Measurements from ENCODE around the gene ERBB2.

The ERBB2 gene

DNA sequence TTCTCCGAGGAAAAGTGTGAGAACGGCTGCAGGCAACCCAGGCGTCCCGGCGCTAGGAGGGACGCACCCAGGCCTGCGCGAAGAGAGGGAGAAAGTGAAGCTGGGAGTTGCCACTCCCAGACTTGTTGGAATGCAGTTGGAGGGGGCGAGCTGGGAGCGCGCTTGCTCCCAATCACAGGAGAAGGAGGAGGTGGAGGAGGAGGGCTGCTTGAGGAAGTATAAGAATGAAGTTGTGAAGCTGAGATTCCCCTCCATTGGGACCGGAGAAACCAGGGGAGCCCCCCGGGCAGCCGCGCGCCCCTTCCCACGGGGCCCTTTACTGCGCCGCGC lies at the start of gene ERBB2:
TSS of gene ERBB2 (plus strand) at position 247 of the 330 bp plus-strand sequence. CDS start 175 bp downstream, outside the sequence.
- DNase-seq (ENCODE audit: low spot score), result peak; percentile 90

DNA sequence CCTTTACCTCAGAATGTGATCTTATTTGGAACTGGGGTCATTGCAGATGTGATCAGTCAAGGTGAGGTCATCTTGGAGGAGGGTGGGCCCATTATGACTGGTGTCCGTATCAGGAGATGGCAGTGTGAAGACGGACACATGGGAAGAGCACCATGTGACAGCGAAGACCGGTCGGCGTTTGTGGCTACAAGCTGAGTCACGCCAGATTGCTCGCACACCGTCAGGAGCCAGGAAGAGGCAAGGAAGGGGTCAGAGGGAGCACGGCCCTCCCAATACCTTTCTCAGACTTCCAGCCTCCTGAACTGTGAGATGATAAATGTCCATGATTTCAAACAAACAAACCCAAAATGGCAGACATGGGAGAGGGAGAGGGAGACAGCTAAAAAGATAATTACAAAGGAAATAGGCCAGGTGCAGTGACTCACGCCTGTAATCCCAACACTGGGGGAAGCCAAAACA lies 49.7 kb upstream of the ERBB2 start:
- no peak for DNase-seq (ENCODE audit: low spot score)

DNA sequence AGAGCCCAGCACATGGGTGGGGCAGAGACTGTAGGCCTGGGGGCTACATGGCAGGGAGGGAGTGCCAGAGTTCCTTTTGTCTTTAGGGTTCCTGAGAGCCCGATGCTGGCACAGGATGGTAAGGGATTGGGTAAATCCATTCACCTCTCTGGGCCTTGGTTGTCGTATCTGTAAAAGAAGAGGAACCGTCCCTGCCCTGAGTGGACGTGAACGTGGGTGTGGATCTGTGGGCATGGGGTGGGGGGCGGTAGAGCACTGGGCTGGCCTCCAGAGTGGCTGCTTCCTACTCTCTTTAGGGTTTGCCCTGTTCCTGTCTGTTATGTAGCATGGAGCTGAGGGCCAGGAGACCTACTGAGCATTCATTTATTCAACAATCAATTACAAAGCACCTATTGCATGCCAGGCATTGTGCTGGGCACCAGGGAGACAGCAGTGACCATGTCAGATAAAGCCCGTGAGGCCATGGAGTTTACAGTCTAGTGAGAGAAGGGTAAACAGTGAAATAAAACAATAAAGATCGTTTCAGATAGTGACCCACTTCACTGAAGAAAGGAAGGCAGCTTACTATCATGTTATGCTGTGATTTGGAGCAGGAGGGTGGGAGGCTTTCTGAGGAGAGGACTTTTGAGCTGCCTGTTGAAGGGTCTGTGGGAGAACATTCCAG lies 47.8 kb upstream of the ERBB2 start:
- DNase-seq (ENCODE audit: low spot score), result no peak

DNA sequence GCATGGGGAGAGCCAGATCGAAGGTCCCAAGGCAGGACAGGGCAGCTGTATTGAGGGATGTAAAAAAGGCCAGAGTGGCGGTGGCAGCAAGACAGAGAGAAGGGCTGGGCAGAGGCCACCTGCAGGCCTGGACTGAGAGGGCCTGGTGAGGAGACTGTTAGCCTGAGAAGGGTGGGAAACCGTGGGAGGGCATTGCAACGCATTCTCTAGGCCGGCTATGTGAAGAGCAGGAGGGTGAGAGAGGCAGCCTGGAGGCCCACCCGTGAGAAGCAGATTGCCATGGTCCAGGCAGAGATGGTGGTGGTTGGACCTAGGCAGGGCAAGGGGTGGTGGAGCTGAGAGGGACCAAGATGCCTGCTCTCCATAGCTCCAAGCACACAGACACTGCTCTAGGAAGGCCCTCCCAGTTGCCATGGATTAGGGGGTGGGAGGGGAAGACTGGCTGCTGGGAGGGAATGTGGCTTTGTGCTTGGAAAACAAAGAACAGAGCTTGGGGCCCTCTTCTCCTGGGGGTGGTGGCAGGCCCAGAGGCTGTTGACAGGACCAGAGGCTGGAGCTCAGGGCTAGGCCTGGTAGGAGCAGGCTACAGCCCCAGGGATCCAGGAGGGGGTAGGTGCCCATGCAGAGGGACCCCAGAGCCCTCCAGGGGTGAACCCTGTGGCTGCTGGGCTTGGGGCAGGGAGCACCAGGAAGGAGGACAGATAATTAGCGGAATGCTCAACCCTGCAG lies 47.1 kb upstream of the ERBB2 start:
- DNase-seq (ENCODE audit: low spot score), result no peak

DNA sequence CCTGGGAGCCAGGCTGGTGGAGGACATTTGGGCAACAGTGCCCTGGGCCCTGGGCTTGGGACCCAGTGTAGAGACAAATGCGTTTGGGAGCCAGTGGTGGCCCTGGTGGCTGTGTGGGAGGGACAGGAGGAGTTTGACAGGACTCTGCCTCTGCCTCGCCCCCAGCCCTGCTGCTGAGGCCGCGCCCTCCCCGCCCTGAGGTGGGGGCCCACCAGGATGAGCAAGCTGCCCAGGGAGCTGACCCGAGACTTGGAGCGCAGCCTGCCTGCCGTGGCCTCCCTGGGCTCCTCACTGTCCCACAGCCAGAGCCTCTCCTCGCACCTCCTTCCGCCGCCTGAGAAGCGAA lies 46.6 kb upstream of the ERBB2 start:
- DNase-seq (ENCODE audit: low spot score), result no peak

DNA sequence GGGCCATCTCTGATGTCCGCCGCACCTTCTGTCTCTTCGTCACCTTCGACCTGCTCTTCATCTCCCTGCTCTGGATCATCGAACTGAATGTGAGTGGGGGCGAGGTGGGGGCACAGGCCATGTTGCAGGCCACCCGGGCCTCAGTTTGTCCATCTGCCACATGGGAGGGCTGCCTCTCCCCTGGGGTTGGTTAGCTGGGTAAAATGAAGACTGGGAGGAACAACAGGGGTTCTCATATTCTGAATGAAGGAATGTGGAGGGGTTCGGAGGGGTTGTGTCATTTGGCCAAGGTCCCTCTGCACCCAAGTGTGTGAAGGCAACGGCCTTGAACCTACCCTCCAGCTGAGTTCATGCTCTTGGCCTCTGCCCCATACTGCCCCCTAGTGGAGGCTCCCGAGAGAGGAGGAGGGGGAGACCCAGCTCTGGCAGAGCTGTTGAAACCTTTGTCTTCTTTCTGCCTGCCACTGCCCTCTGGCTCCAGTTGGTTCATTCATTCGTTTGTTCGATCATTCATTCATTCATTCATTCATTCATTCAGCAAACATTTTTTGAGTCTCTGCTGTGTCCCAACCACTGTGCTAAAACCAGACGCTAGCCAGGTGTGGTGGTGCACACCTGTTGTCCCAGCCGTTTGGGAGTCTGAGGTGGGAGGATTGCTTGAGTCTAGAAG lies 46.1 kb upstream of the ERBB2 start:
- peak; percentile 83 for DNase-seq (ENCODE audit: low spot score)

DNA sequence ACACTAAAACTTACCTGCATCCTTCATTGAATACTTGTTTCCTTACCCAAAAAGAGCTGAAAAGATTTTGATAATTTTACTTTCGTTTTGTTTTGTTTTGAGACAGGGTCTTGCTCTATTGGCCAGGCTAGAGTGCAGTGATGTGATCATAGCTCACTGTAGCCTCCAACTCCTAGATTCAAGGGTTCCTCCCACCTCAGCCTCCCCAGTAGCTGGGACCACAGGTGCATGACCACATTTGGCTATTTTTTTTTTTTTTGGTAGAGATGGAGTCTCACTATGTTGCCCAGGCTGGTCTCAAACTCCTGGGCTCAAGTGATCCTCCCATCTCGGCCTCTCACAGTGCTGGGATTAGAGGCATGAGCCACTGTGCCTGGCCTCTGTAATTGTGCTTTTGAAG lies 44.8 kb upstream of the ERBB2 start:
- DNase-seq (ENCODE audit: low spot score), result no peak

DNA sequence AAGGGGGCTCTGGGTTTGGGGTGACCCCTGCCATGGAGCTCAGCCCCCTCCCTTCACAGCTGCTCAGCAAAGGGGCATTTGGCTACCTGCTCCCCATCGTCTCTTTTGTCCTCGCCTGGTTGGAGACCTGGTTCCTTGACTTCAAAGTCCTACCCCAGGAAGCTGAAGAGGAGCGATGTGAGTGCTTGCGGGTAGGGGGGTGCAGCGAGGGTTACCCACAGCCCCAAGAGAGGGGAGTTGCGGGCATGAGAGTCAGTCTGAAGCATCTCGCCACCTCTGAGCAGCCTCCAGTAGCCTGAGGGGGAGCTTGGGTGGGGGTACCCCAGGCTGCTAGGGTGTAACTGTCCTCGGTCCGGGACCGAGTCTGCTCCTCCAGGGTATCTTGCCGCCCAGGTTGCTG lies 41.5 kb upstream of the ERBB2 start:
- no peak for DNase-seq (ENCODE audit: low spot score)

DNA sequence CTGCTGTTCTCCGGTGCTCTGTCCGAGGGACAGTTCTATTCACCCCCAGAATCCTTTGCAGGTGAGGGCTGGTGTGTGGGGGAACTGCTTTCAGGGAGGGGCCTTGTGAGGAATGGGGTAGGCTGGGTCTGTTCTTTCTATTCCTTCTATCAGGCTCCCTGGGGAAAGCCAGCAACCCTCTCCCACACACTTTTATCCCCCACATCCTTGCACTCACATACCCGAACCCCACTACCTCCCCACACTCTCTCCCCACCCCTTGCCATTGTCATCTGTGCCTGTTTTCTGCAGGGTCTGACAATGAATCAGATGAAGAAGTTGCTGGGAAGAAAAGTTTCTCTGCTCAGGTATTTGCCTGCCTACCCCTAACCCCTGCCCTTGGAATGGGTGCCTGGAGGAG lies 41.1 kb upstream of the ERBB2 start:
- DNase-seq (ENCODE audit: low spot score), result no peak

DNA sequence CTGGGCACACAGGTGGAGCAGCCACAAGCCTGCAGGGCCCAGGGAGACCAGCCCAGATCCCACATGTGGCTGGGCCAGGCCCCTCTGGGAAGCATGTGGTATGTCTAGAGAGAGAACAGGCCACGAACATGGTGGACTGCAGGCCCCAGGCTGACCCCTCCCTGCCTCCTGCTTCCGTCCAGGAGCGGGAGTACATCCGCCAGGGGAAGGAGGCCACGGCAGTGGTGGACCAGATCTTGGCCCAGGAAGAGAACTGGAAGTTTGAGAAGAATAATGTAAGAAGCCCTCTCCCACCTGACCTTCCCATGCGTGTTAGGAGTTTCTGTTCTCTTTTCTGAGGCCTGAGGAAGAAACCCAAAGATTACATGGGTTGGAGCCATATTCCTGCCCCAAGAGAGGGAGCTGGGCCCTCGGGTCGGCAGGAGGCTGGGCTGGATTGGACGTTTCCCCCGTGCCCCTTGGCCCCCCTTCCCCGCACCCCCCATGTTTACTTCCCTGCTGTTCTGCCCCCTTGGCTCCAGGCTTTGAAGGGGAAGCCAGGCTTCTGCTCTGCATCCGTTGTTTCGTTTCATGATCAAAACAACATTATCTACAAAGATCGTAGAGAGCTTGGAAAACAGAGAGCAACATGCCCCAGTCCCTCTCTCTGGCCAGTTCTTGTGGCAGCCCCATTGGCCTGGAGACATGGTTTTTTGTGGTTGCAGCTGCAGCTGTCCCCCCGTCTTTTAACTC lies 40.4 kb upstream of the ERBB2 start:
- no peak for DNase-seq (ENCODE audit: low spot score)

DNA sequence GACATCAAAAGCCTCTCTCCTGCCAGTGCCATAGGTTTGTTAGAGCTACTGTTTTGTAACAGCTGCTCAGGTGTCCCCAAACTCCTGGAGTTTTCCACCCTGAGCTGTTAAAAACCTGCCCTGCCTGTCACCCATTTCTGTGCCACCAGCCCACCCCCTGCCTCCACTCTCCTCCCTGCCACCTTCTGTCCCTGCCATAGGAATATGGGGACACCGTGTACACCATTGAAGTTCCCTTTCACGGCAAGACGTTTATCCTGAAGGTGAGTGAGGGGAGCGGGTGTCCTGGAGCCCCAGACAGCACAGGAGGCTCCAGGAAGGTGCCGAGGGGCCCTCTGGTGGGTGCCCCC lies 39.9 kb upstream of the ERBB2 start:
- DNase-seq (ENCODE audit: low spot score), result no peak

DNA sequence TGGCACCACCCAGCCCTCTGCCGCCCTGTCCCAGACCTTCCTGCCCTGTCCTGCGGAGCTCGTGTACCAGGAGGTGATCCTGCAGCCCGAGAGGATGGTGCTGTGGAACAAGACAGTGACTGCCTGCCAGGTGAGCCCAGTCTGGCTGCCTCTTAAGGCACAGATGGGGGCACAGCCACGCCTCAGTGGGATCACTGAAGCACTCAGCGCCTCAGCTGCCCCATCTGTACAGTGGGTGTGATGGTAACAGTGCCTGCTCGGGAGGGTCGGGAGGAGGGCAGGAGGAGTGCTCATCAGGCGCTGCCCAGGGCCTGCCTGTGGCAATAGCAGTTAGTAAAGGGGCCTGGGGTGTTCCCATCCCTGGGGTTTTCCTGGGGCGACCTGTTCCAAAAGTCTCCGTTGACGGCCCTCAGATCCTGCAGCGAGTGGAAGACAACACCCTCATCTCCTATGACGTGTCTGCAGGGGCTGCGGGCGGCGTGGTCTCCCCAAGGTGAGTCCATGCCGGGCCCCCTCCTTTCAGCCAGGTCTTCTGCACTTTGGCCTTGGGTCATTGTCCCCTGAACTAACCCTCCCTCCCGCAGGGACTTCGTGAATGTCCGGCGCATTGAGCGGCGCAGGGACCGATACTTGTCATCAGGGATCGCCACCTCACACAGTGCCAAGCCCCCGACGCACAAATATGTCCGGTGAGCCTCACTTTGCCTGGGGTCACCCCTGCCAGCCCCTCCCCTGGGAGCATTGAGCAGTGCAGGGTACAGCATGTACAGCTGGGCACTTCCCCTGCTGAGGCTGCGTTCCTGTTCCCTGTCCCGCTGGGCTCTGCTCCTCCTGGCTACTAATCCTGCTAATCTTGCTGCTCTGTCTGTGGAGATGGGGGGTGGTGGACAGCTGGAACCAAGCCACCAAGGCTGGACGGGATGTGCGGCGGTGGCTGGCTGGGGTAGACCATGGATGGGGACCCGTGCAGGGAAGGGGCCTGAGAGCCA lies 39.2 kb upstream of the ERBB2 start:
- DNase-seq (ENCODE audit: low spot score), result no peak

DNA sequence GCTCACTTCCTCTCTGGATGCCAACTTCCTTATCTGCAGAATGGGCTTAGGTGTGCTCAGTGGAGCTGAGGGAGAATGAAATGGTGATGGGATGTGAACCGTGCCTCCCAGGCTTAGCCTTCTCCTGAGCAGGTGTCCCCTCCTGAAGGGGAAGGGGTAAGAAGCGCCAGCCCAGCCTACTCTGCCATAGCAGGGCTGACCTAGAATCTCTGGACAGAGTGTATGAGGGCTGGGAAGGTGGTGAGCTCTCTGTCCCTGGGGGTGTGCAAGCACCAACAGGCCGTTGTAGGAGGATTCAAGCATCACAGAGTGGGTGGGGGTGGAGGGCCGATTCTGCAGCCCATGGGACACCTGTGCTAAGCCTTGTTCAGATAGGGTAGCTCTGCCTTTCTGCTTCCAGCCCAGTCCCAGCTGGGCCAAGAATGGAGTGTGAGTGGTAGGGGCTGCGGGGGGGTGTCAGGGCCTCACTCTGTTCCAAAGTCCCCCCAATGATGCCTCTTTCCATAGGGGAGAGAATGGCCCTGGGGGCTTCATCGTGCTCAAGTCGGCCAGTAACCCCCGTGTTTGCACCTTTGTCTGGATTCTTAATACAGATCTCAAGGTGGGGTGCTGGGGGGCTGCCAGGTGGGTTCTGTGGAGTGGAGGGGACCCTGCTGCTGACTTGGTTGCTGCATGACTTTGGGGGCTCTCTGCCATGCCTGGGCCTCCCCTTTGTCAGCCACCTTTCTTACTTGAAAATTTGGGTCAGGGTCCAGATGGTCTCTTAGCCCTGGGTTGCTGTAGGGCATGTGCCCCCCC lies 37.9 kb upstream of the ERBB2 start:
- no peak for DNase-seq (ENCODE audit: low spot score)

DNA sequence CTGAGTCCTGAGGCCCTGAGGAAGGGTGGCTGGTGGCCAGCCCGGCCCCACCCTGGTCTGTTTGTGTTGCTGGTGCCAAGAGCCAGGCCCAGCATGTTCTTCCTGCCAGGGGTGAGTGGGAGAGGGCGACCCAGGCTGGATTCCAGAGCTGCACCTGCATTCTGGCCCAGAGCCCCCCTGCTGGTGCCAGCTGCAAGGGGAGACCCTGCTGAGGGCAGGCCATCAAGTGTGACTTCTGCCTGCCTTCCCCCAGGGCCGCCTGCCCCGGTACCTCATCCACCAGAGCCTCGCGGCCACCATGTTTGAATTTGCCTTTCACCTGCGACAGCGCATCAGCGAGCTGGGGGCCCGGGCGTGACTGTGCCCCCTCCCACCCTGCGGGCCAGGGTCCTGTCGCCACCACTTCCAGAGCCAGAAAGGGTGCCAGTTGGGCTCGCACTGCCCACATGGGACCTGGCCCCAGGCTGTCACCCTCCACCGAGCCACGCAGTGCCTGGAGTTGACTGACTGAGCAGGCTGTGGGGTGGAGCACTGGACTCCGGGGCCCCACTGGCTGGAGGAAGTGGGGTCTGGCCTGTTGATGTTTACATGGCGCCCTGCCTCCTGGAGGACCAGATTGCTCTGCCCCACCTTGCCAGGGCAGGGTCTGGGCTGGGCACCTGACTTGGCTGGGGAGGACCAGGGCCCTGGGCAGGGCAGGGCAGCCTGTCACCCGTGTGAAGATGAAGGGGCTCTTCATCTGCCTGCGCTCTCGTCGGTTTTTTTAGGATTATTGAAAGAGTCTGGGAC lies 37.1 kb upstream of the ERBB2 start:
- DNase-seq (ENCODE audit: low spot score), result no peak

DNA sequence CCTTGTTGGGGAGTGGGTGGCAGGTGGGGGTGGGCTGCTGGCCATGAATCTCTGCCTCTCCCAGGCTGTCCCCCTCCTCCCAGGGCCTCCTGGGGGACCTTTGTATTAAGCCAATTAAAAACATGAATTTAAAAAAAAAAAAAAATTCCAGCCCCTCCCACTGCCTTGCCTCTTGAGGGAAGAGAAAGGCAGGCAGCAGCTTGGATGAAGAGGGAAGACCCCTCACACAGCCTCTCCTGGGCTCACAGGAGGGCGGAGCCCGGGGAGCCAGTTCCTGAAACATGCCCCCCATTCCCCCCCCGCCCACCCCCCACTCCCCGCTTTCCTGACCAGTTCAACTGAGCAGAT lies 36.5 kb upstream of the ERBB2 start:
- no peak for DNase-seq (ENCODE audit: low spot score)

DNA sequence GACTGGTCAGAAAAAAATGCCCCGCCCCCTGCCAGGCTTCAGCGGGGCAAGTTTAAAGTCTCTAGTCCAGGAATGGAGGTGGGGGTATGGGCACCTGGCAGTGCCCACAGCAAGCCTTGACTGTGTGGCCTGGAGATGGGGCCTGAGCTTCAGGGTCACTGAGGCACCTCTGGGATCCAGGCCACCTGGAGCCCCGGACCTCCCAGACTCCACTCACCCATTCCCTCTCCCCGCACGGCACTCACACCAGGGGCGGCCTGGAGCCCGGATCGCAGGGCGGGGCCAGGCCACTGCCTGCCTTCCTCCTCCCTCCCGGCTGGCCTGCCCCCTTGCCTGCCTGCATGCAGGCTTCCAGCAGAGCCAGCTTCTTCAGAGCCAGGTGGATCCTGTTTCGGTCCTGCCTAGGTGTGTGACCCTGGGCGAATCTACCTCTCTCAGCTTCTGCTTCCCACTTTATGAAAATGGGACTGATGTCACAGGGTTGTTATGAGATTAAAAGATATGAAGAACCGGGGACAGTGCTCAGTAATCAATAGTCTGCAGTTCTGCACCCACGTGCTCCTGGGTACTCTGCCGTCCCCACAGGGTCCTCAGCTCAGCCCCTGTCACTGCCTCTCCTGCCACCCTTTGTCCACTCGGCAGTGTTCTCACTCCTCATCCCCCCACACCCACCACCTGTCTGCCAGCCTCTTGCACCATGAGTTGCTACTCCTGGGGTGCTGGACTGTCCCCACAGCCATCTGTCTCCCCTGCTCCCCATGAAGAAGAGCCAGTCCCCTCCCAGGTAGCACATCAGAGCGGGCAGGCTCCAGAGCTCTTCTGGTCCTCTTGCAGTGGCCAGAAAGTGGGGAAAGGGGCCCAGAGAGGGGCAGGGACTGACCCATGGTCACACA lies 35.9 kb upstream of the ERBB2 start:
- DNase-seq (ENCODE audit: low spot score), result peak; percentile 49

DNA sequence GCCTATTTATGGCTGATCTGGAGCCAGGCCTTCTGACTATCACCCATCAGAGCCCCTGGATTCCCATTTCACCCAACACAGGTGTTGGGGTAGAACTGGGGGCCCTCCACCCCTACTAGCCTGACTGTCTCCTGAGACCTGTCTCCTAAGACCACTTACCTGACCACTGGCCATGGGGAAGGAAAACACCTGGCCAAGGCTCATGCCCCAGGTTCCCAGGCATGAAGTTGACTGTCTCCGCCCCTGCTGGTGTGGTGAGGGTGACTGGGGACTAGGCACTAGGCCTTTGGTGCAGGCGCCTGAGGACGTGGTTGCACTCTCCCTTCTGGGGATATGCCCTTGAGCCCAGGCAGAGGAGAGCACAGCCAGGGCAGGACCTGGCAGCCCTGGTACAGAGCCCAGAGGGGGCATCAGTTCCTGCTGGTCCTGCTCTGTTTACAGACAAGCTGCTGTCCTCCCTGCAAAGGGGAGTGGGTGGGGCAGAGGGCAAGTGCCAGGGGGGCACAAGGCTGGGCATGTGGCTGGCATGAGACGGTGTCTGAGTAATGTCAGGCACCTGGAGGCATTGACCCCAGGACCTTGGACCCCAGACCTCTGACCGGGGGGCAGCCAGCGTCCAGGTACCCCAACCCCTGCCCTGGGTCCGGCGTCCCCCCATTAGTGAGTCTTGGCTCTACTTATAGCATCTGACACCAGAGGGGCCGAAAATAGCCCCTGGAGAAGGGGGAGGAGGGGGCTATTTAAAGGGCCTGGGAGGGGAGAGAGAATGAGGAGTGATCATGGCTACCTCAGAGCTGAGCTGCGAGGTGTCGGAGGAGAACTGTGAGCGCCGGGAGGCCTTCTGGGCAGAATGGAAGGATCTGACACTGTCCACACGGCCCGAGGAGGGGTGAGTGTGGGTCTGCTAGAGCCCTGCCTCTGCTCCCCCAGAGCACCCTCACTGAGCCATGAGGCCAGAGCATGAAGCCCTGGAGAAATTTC lies 35.0 kb upstream of the ERBB2 start, which contains the start of gene TCAP:
TSS of gene TCAP (plus strand) at position 769 of the 981 bp plus-strand sequence. CDS start at position 780, 11 bp downstream.
- no peak for DNase-seq (ENCODE audit: low spot score)

All from AG08395 (cell line).